NCI-H146 (cell line): Measurements from ENCODE around the gene CST6.
A peak's percentile ranks its signal among the peaks of the same experiment; 100 is the strongest.

Experiments
- DNase-seq: peaks from one replicate; lab custom pipeline; 2025; lab: John Stamatoyannopoulos, UW

The CST6 gene

GRCh38 chr11:66047541-66048365, 35.9 kb downstream of the CST6 start:
- DNase-seq = no peak

- no peak for DNase-seq
Measured at GRCh38 chr11:66048547-66049323, 36.9 kb downstream of the CST6 start, which contains the start of gene GAL3ST3. GAL3ST3 (minus strand) TSS chr11:66049161; CDS start chr11:66045415, 3,746 bp downstream.

DNA sequence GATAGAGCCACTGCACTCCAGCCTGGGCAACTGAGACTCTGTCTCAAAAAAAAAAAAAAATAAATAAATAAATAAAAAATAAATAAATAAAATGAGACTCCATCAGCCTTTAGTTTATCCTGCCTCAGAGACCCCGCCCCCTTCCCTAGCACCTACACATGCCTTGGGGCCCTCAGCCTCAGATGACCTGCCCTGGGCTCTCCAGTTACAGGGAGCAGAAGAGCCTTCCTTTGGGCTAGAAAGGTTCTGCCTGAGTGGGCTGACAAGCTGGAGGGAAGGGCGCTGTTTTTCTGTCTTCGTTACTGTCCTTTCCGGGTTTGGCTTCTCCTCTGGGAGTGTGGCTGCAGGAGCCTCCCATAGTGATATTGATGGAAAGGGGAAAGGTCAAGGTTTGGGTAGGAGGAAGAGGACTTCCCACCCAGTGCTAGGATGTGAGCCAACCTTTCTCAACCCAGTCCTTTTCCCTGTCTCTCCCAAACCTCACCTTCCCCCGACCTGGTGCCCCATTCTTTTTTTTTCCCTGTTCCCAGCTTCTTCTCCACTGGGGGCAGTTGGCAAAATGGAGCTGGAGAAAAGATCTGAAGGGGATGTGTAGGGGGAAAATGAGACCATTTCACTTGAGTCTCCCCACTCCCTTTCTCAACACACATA, 38.9 kb downstream of the CST6 start:
- DNase-seq = no peak

- no peak for DNase-seq
Measured at GRCh38 chr11:66051371-66051765, 39.6 kb downstream of the CST6 start.

- peak; percentile 99 for DNase-seq
Measured at GRCh38 chr11:66051766-66052663, 40.2 kb downstream of the CST6 start, which contains the start of gene SF3B2. SF3B2 (plus strand) TSS chr11:66052364; CDS start chr11:66052385, 21 bp downstream.

- DNase-seq = no peak
Measured at GRCh38 chr11:66052664-66052982, 40.8 kb downstream of the CST6 start.

DNA sequence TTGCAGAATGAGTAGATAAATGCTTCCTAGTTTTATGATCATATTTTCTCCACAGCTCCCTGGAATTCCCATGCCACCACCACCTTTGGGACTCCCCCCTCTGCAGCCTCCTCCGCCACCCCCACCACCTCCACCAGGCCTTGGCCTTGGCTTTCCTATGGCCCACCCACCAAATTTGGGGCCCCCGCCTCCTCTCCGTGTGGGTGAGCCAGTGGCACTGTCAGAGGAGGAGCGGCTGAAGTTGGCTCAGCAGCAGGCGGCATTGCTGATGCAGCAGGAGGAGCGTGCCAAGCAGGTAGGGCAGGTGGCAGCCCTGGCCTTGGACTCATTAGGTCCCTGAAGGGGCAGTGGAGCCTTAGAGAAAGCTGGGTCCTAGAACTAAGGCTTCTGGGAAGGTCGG, 43.2 kb downstream of the CST6 start:
- DNase-seq = no peak

- no peak for DNase-seq
Measured at GRCh38 chr11:66056501-66056900, 44.7 kb downstream of the CST6 start.

DNA sequence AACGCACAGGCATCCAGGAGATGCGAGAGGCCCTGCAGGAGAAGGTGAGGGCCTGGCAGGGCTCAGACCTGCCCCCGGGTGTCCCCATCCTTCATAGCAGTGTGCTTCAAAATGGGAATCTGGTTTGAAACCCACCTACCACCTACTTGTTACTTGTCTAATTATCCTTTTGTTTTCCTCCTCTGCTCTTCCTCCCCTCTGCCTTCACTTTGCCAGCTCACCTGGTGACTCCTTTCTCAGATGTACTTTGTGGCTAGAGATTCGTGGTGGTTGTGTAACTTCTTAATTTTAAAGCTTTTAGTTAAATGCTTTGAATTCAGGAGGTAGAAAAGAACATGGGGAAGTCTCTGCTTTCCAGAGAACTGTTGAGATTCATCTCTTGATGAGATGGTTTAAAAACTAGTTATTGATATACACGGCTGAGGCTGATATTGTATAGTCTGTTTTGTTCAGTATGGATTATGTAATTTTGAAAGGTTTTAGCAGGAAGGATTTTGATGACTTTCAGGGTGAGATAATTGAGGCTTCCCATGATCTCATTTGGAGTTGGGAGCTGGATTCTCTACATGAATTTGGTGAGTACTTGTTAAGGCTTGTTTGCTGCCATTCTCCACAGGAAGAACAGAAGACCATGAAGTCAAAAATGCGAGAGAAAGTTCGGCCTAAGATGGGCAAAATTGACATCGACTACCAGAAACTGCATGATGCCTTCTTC, 48.3 kb downstream of the CST6 start:
- no peak for DNase-seq

- no peak for DNase-seq
Measured at GRCh38 chr11:66061268-66061667, 49.5 kb downstream of the CST6 start.

DNA sequence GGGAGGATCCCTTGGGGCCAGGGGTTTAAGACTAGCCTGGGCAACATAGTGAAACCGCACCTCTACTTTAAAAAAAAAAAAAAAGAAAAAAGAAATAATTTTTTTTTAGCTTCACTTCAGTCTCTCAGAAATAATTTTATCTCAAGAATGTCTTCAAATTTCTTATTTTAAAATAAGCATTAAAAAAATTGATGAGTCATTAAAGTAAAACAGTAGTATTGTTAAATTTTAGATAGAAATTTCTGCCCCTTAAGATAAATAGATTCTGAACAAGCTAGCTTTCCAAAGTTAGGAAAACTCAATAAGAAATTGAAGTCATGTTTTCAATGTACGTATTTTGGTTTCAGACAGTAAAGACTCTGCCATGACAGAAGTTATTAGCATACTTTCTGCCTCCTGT, 50.6 kb downstream of the CST6 start:
- DNase-seq = no peak
